CD14-positive monocyte (primary cell): ENCODE measurements around the gene TMEM40. TPM values are rescaled to one million over a fixed set of nuclear protein-coding genes. Genes with fewer than 3 reads are reported as not detected.

Source experiments
- DNase-seq, 3 donors: peaks; one replicate each; pipeline ENCODE4 v3.0.0-alpha.2; 2011 to 2022
- H2AFZ ChIP-seq: 2 replicates; pipeline ENCODE4 v1.6.0; 2012; ENCODE audit warnings: mild to moderate bottlenecking, low read depth, low read length, inconsistent platforms; ENCODE audit not compliant: insufficient read depth, poor library complexity, severe bottlenecking
- H3K27ac ChIP-seq, 2 donors: 1 replicate in 1 of 2; 2 replicates in 1 of 2; pipeline ENCODE4 v1.5.1; 2012 to 2013; ENCODE audit warnings: low read length in 2 of 2, control low read depth in 1 of 2, inconsistent platforms in 1 of 2, low read depth in 1 of 2, mild to moderate bottlenecking in 1 of 2
- H3K27me3 ChIP-seq, 2 donors: one replicate each; pipeline versions ENCODE4 v1.6.0 to v1.6.1; 2011 to 2013; ENCODE audit warnings: low read length in 2 of 2; ENCODE audit not compliant: control insufficient read depth in 2 of 2, insufficient read depth in 2 of 2
- H3K36me3 ChIP-seq, 2 donors: replicated peaks in 1 of 2; 1 replicate in 1 of 2; 2 replicates in 1 of 2; pipeline versions ENCODE4 v1.5.1 to v1.6.1; 2012 to 2013; ENCODE audit warnings: low read length in 2 of 2, control low read depth in 1 of 2, inconsistent platforms in 1 of 2, mild to moderate bottlenecking in 1 of 2; ENCODE audit not compliant: insufficient read depth in 2 of 2, control insufficient read depth in 1 of 2
- H3K4me1 ChIP-seq, 2 donors: 1 replicate in 1 of 2; 2 replicates in 1 of 2; pipeline versions ENCODE4 v1.5.1 to v1.6.1; 2012 to 2013; ENCODE audit warnings: low read length in 2 of 2, control low read depth in 1 of 2, inconsistent platforms in 1 of 2, mild to moderate bottlenecking in 1 of 2, moderate library complexity in 1 of 2; ENCODE audit not compliant: insufficient read depth in 2 of 2, control insufficient read depth in 1 of 2
- H3K4me2 ChIP-seq: replicated peaks from 2 replicates; pipeline ENCODE3; 2012; ENCODE audit warnings: low read length, moderate library complexity, mild to moderate bottlenecking; ENCODE audit not compliant: poor library complexity, severe bottlenecking; ENCODE audit errors: extremely low read depth
- H3K4me3 ChIP-seq, 3 experiments: fragments of 200-600 bp in 1 of 3; sonication (generic) in 1 of 3; replicated peaks in 1 of 3; 1 replicate in 2 of 3; 2 replicates in 1 of 3; pipeline ENCODE4 v1.5.1; 2011 to 2013; ENCODE audit warnings: low read length in 3 of 3, mild to moderate bottlenecking in 3 of 3, control low read depth in 2 of 3, low read depth in 2 of 3, inconsistent platforms in 1 of 3, moderate library complexity in 1 of 3
- H3K79me2 ChIP-seq: 2 replicates; pipeline ENCODE4 v1.6.0; 2012; ENCODE audit warnings: mild to moderate bottlenecking, control low read depth, inconsistent platforms, low read length, moderate library complexity; ENCODE audit not compliant: insufficient read depth
- H3K9ac ChIP-seq: 2 replicates; pipeline ENCODE4 v1.6.0; 2017; ENCODE audit warnings: low read length, mild to moderate bottlenecking; ENCODE audit not compliant: insufficient read depth, poor library complexity, severe bottlenecking
- H3K9me3 ChIP-seq, 2 donors: replicated peaks in 1 of 2; 1 replicate in 1 of 2; 2 replicates in 1 of 2; pipeline versions ENCODE4 v1.5.1 to v1.6.1; 2012 to 2013; ENCODE audit warnings: low read length in 2 of 2, control low read depth in 1 of 2; ENCODE audit not compliant: control insufficient read depth in 1 of 2, insufficient read depth in 1 of 2
- H4K20me1 ChIP-seq: 2 replicates; pipeline ENCODE4 v1.6.0; 2012; ENCODE audit warnings: mild to moderate bottlenecking, low read length, control low read depth, moderate library complexity; ENCODE audit not compliant: insufficient read depth
- H3K27ac Mint-ChIP-seq, 7 donors: one replicate each; pipeline ENCODE4 v1.8.0; 2020; ENCODE audit warnings: mild to moderate bottlenecking in 7 of 7, mixed read lengths in 7 of 7, moderate library complexity in 6 of 7, inconsistent platforms in 2 of 7
- H3K27me3 Mint-ChIP-seq, 3 donors: one replicate each; pipeline ENCODE4 v1.8.0; 2021 to 2022; ENCODE audit warnings: low read depth in 3 of 3, mild to moderate bottlenecking in 3 of 3, mixed read lengths in 3 of 3, moderate library complexity in 3 of 3, inconsistent platforms in 1 of 3
- H3K36me3 Mint-ChIP-seq, 2 donors: one replicate each; pipeline ENCODE4 v1.8.0; 2020; ENCODE audit warnings: mixed read lengths in 2 of 2, inconsistent platforms in 1 of 2, mild to moderate bottlenecking in 1 of 2
- H3K4me1 Mint-ChIP-seq: one replicate; pipeline ENCODE4 v1.8.0; 2020; ENCODE audit warnings: mild to moderate bottlenecking, mixed read lengths
- H3K4me3 Mint-ChIP-seq, 2 donors: one replicate each; pipeline ENCODE4 v1.8.0; 2020; ENCODE audit warnings: mild to moderate bottlenecking in 2 of 2, mixed read lengths in 2 of 2, moderate library complexity in 1 of 2
- H3K9me3 Mint-ChIP-seq, 7 donors: one replicate each; pipeline ENCODE4 v1.8.0; 2020 to 2022; ENCODE audit warnings: mixed read lengths in 7 of 7, mild to moderate bottlenecking in 6 of 7, moderate library complexity in 6 of 7, inconsistent platforms in 2 of 7
- CTCF ChIP-seq: fragments of 200-600 bp; IDR thresholded peaks from one replicate; pipeline ENCODE4 v1.8.0; 2022; ENCODE audit warnings: antibody characterized with exemption, mild to moderate bottlenecking
- WGBS: methylation state at CpG from one replicate; pipeline ENCODE4 v1.1.5; 2013; ENCODE audit warnings: missing lambda C conversion rate; ENCODE audit not compliant: insufficient coverage; 5-methylcytosine and 5-hydroxymethylcytosine counted together
- intact Hi-C, 2 donors: fragments of 100-400 bp; cut with micrococcal nuclease; formaldehyde crosslinking; loops; one replicate each; pipeline versions ENCODE4 v1.15.0 to v1.15.1; 2023
- polyA plus RNA-seq, 3 donors: library from polyadenylated mRNA; depleted of rRNA in 1 of 3; unstranded in 2 of 3; stranded (reverse) in 1 of 3; fragments of 300-500 nt in 2 of 3; fragments of >200 nt in 1 of 3; fragmentation: Illumina TruSeq in 2 of 3; gene quantifications; 1 replicate in 2 of 3; 2 replicates in 1 of 3; pipeline ENCODE4 v1.2.3, GENCODE V29; 2012 to 2021

The TMEM40 gene
- polyA plus RNA-seq, 3 donors, result 0.92 TPM; not detected in 2

DNA sequence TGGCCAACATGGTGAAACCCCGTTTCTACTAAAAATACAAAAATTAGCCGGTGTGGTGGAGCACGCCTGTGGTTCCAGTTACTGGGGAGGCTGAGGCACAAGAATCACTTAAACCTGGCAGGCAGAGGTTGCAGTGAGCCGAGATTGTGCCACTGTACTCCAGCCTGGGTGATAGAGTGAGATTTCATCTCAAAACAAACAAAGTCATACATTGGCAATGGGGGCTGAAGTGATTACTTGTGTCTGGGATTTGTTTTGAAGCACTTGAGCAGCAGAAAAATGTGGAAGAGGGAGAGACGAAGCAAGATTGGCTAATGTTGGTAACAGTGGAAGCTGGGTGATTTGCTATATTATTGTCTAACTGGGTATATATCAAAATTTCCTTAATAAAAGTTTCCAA, 13.4 kb upstream of the TMEM40 start:
- no CpG with 5 or more reads among the region's 5 CpGs for WGBS
- H3K4me2 ChIP-seq, result no peak overlapping the region
- H3K27ac ChIP-seq, result no peak overlapping the region
- no peaks in the 10 kb centered on the region for H3K79me2 ChIP-seq
- H3K36me3 ChIP-seq, result no peaks in the 10 kb centered on the region
- no peak overlapping the region for H2AFZ ChIP-seq
- no peaks in the 10 kb centered on the region for H3K9me3 Mint-ChIP-seq
- TF ChIP-seq CTCF, result no peak
- H3K9ac ChIP-seq, result no peak overlapping the region
- no peaks in the 10 kb centered on the region for H3K9me3 ChIP-seq
- H3K27me3 ChIP-seq, result no peaks in the 10 kb centered on the region
- no peak for DNase-seq
- no peaks in the 10 kb centered on the region for H3K36me3 Mint-ChIP-seq
- H4K20me1 ChIP-seq, result no peaks in the 10 kb centered on the region
- peaks cover 0 to 5% (median 4%) of the 10 kb centered on the region in 3 donors for H3K27me3 Mint-ChIP-seq
- H3K4me1 ChIP-seq, result no peaks in the 10 kb centered on the region
- intact Hi-C loops, result no loop called here
- H3K4me3 ChIP-seq, result no peak overlapping the region
- H3K4me1 Mint-ChIP-seq, result peaks cover 3% of the 10 kb centered on the region
- H3K4me3 Mint-ChIP-seq, result no peak overlapping the region
- no peak overlapping the region for H3K27ac Mint-ChIP-seq

DNA sequence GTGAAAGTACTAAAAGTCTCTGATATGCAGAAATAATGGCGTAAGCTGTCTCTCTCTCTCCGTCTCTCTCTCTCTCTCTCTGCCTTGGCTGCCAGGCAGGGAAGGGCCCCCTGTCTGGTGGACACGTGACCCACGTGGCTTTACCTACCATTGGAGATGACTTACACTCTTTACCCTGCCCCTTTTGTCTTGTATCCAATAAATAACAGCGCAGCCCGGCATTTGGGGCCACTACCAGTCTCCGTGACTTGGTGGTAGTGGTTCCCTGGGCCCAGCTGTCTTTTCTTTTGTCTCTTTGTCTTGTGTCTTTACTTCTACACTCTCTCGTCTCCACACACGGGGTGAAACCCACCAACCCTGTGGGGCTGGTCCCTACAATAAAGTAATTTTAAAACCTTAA, 12.2 kb upstream of the TMEM40 start:
- no peaks in the 10 kb centered on the region for H3K27me3 ChIP-seq
- no peaks in the 10 kb centered on the region for H3K9me3 ChIP-seq
- DNase-seq, result no peak
- intact Hi-C loops, result no loop called here
- no peak overlapping the region for H3K4me2 ChIP-seq
- H3K4me1 Mint-ChIP-seq, result peaks cover 3% of the 10 kb centered on the region
- H3K36me3 Mint-ChIP-seq, result no peaks in the 10 kb centered on the region
- H4K20me1 ChIP-seq, result no peaks in the 10 kb centered on the region
- peak overlapping the region in 1 of 7 donors; percentile 50 for H3K27ac Mint-ChIP-seq
- H3K36me3 ChIP-seq, result no peaks in the 10 kb centered on the region
- H3K4me1 ChIP-seq, result no peaks in the 10 kb centered on the region
- no peak overlapping the region for H3K27ac ChIP-seq
- TF ChIP-seq CTCF, result no peak
- no peaks in the 10 kb centered on the region for H3K9me3 Mint-ChIP-seq
- H3K27me3 Mint-ChIP-seq, result peaks cover 0 to 8% (median 5%) of the 10 kb centered on the region in 3 donors
- H3K4me3 Mint-ChIP-seq, result no peak overlapping the region
- H3K9ac ChIP-seq, result no peak overlapping the region
- H2AFZ ChIP-seq, result no peak overlapping the region
- H3K4me3 ChIP-seq, result no peak overlapping the region
- no peaks in the 10 kb centered on the region for H3K79me2 ChIP-seq
- WGBS, result 94% methylated on average over 5 of the region's 9 CpGs
